Parathyroid adenoma (tissue), 2 donors: ENCODE results near the gene PACS2.
"Not testable (repeated sequence)": the region's sequence is repeated elsewhere in the genome, so short reads cannot be mapped to it uniquely, and the experiment has no call there.

Experiments
- H2AFZ ChIP-seq: fragments of 300-600 bp; sonication (generic); one replicate; pipeline ENCODE4 v1.7.0; 2017; ENCODE audit warnings: antibody characterized with exemption, mild to moderate bottlenecking
- H3K27ac ChIP-seq: fragments of 300-600 bp; sonication (generic); one replicate; pipeline ENCODE4 v1.7.0; 2017
- H3K27me3 ChIP-seq: fragments of 300-600 bp; sonication (generic); one replicate; pipeline ENCODE4 v1.7.0; 2017; ENCODE audit warnings: low read length; ENCODE audit not compliant: control insufficient read depth, insufficient read depth
- H3K36me3 ChIP-seq: fragments of 300-600 bp; sonication (generic); one replicate; pipeline ENCODE4 v1.7.0; 2017; ENCODE audit warnings: low read length; ENCODE audit not compliant: control insufficient read depth, insufficient read depth
- H3K4me1 ChIP-seq: fragments of 300-600 bp; sonication (generic); one replicate; pipeline ENCODE4 v1.7.0; 2017; ENCODE audit warnings: control low read depth
- H3K4me2 ChIP-seq: fragments of 300-600 bp; sonication (generic); one replicate; pipeline ENCODE4 v1.7.0; 2017; ENCODE audit warnings: low read length
- H3K4me3 ChIP-seq: fragments of 300-600 bp; sonication (generic); one replicate; pipeline ENCODE4 v1.7.0; 2017; ENCODE audit warnings: low read depth, low read length
- H3K79me2 ChIP-seq: fragments of 300-600 bp; sonication (generic); one replicate; pipeline ENCODE4 v1.7.0; 2017; ENCODE audit warnings: control low read depth
- H3K9ac ChIP-seq: fragments of 300-600 bp; sonication (generic); one replicate; pipeline ENCODE4 v1.7.0; 2017; ENCODE audit warnings: mild to moderate bottlenecking
- H3K9me3 ChIP-seq: fragments of 300-600 bp; sonication (generic); one replicate; pipeline ENCODE4 v1.7.0; 2017; ENCODE audit warnings: low read length; ENCODE audit not compliant: control insufficient read depth
- TF ChIP-seq, protein P1 (sequence below): fragments of 300-600 bp; sonication (generic); IDR thresholded peaks from one replicate; pipeline ENCODE4 v1.7.0; 2017; ENCODE audit warnings: antibody characterized with exemption, mild to moderate bottlenecking
- donor health status: primary hyperparathyroidism.

PACS2 gene

DNA sequence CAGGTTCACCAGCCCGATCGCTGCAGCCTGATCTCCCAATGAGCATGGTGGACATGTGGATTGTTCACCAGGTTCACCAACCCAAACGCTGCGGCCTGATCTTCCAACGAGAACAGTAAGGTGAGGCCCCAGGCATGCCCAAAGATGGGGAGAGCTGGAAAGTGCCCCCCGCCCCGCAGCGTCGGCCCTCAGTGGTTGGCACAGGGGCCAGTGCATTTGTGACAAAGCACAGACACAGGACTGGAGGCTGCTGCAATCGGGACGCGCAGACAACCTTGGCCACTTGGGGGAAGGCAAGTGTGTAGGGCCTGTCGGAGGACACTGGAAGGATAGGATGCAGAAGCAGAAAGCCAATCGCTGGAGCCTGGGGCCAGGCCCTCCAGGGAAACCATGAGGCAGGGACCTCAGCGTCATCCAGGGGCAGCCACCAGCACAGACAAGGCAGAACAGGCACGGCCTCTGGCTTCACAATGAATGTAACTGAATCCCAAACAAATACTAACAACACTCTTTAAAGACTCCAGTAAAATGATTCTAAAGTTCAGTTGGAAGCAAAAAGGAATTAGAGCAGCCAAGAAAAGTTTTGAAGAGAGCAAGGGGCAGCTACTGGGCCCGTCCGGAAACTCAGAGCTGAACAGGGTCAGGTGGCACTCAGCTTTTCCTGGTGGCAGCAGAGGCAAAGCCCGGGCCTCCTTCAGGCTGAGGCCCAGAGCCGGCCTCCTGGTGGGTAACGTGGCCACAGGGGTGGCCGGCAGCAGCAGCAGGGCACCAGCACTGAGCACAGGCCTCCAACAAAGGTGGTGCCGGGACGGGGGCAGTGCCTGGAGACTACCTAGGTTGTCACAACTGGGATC, 27.1 kb upstream of the PACS2 start:
- TF ChIP-seq, protein P1, sequence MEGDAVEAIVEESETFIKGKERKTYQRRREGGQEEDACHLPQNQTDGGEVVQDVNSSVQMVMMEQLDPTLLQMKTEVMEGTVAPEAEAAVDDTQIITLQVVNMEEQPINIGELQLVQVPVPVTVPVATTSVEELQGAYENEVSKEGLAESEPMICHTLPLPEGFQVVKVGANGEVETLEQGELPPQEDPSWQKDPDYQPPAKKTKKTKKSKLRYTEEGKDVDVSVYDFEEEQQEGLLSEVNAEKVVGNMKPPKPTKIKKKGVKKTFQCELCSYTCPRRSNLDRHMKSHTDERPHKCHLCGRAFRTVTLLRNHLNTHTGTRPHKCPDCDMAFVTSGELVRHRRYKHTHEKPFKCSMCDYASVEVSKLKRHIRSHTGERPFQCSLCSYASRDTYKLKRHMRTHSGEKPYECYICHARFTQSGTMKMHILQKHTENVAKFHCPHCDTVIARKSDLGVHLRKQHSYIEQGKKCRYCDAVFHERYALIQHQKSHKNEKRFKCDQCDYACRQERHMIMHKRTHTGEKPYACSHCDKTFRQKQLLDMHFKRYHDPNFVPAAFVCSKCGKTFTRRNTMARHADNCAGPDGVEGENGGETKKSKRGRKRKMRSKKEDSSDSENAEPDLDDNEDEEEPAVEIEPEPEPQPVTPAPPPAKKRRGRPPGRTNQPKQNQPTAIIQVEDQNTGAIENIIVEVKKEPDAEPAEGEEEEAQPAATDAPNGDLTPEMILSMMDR, result no peak
- Histone ChIP-seq H3K27me3 (no peaks in the 10 kb centered on the region), H2AFZ (no peak overlapping the region), H3K4me1 (peaks cover 8% of the 10 kb centered on the region), H3K27ac (no peak overlapping the region), H3K36me3 (no peaks in the 10 kb centered on the region), H3K4me2 (no peak overlapping the region), H3K9me3 (no peaks in the 10 kb centered on the region), H3K9ac (no peak overlapping the region), H3K79me2 (peaks cover 71% of the 10 kb centered on the region), H3K4me3 (no peak overlapping the region)

DNA sequence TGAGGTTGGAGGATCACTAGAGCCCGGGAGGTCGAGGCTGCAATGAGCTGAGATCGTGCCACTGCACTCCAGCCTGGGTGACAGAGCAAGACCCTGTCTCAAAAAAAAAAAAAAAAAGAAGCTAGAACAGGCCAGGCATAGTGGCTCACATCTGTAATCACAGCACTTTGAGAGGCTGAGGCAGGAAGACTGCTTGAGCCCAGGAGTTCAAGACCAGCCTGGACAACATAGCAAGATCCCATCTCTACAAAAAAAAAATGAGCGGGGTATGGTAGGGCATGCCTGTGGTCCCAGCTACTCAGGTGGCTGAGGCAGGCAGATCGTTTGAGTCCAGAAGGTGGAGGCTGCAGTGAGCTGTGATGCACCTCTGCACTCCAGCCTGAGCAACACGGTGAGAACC, 25.6 kb upstream of the PACS2 start:
- not testable (repeated sequence) for H3K27me3 ChIP-seq, H3K9ac ChIP-seq, H3K9me3 ChIP-seq, H3K36me3 ChIP-seq, H2AFZ ChIP-seq, H3K27ac ChIP-seq, H3K4me2 ChIP-seq, H3K4me3 ChIP-seq
- Histone ChIP-seq H3K4me1 (peaks cover 12% of the 10 kb centered on the region), H3K79me2 (peaks cover 73% of the 10 kb centered on the region)

DNA sequence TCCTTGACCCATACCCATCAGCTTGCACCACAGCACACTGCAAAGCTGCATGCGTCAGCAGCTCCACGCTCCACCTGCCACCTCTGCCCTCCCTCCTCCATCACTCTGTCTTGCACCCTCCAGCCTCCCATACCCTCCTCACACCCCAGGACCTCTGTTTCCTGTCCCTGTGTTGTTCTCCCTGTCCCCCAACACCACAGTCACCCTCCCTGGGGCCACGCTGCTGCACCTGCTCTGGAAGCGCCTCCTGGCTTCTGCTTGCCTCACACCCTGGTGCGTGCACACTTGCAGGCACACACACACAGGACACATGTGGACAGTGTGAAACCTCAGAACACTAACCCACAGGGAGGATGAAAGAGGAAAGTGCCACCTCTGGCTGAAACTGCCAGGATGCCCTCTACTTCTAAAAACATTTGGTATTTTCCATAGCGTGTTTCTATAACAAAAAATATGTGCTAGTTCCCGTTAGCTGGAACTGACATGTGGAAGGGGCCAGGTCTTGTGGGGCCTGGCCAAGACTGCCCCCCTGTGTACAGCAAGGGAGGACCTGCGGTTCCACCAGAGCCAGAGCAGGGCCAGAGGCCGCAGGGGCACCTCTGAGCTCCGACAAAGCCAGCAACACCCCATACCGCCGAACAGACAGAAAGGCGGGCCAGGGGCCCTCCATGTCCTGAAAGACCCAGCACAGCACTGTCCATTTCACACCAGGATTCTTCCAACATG, 23.8 kb upstream of the PACS2 start:
- Histone ChIP-seq H2AFZ (no peak overlapping the region), H3K9ac (no peak overlapping the region), H3K36me3 (no peaks in the 10 kb centered on the region), H3K27ac (peak overlapping the region; percentile 21), H3K9me3 (no peaks in the 10 kb centered on the region), H3K4me1 (peaks cover 18% of the 10 kb centered on the region), H3K4me3 (no peak overlapping the region), H3K4me2 (no peak overlapping the region), H3K27me3 (no peaks in the 10 kb centered on the region), H3K79me2 (peaks cover 78% of the 10 kb centered on the region)
- TF ChIP-seq, protein P1, result no peak

DNA sequence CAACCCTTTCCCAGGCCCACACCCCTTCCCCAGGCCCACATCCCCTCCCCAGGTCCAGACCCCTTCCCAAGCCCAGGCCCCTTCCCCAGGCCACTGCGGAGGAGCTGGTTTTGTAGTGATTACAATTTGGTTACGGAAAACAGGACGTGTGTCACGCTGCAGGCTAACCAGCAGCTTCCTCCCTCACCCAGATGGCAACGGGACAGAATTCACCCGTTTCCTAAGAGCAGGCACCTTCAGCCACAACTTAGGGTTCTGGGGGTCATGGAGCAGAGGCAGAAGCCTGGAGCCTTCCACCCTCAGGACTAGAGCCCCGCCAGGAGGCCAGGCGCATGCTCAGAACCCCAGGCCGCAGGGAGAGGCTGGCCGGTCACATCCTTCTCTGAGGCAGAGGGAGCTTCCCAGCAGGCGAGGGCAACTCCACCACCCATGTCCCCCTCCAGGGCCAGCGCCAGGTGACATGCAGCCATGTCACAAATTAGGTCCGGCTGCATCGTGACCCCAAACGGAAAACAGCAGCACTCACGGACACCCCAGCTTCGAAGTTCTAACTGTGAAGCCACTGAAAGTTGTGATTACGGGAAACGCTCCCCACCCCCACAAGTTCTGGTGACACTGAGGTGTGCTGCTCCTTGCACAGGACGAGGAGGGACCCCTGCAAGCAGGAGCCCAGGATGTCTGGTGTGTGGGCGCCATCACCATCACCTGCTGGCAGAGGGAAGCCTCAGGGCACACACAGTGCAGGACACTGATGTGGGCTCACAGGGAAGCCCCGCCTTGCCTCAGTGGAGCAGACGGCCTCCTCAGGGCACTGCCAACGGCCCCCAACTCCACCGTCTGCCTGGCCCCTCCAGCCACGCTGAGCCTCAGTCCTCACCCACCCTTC, 21.5 kb upstream of the PACS2 start:
- H3K79me2 ChIP-seq, result peaks cover 78% of the 10 kb centered on the region
- H3K4me1 ChIP-seq, result peaks cover 18% of the 10 kb centered on the region
- H2AFZ ChIP-seq, result no peak overlapping the region
- no peak overlapping the region for H3K4me3 ChIP-seq
- H3K9ac ChIP-seq, result no peak overlapping the region
- no peaks in the 10 kb centered on the region for H3K36me3 ChIP-seq
- no peaks in the 10 kb centered on the region for H3K9me3 ChIP-seq
- H3K27me3 ChIP-seq, result no peaks in the 10 kb centered on the region
- TF ChIP-seq, protein P1, result no peak
- no peak overlapping the region for H3K4me2 ChIP-seq
- no peak overlapping the region for H3K27ac ChIP-seq

DNA sequence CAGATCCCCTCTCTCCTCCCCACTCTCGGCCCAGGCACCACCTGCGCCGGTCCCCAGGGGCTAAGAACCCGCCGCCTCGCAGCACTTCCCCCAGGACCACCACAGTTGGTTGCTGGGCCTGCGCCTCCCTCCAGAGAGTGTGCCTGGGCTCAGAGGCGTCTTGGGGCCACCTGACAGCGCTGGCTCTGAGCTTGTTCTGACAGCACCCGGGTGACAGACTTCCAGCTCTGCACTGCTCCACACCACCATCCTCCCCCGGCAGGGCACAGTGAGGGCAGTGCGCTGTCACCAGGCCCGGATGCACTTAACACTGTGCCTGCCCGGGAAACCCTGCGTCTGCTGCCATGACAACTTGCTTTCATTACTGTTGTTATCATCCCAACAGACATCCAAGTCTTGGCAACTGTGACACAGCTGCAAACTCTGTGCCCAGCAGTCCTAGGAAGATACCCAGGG, 20.4 kb upstream of the PACS2 start:
- no peak overlapping the region for H3K4me3 ChIP-seq
- H3K27me3 ChIP-seq, result no peaks in the 10 kb centered on the region
- H3K4me2 ChIP-seq, result no peak overlapping the region
- no peak overlapping the region for H3K27ac ChIP-seq
- H3K9me3 ChIP-seq, result no peaks in the 10 kb centered on the region
- TF ChIP-seq, protein P1, result no peak
- no peak overlapping the region for H2AFZ ChIP-seq
- H3K4me1 ChIP-seq, result peaks cover 18% of the 10 kb centered on the region
- no peaks in the 10 kb centered on the region for H3K36me3 ChIP-seq
- H3K79me2 ChIP-seq, result peaks cover 80% of the 10 kb centered on the region
- H3K9ac ChIP-seq, result no peak overlapping the region

DNA sequence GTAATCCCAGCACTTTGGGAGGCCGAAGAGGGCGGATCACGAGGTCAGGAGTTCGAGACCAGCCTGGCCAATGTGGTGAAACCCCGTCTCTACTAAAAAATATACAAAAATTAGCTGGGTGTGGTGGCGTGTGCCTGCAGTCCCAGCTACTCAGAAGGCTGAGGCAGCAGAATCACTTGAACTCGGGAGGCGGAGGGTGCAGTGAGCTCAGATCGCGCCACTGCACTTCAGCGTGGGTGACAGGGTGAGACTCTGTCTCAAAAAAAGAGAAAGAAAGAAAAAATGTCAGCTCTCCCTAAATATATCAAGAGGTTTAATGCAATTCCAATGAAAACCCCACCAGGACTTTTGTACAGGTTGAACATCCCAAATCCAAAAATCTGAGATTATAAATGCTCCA, 17.2 kb upstream of the PACS2 start:
- H3K4me3 ChIP-seq, H3K36me3 ChIP-seq, H3K4me2 ChIP-seq, H2AFZ ChIP-seq, H3K9me3 ChIP-seq, H3K27me3 ChIP-seq, H3K27ac ChIP-seq, H3K9ac ChIP-seq: not testable (repeated sequence)
- Histone ChIP-seq H3K4me1 (peaks cover 16% of the 10 kb centered on the region), H3K79me2 (peaks cover 72% of the 10 kb centered on the region)
